HEK293 (cell line): ENCODE data around the gene SPAST.

ENCODE experiments used
- EGR2 ChIP-seq: fragments of 450-650 bp; formaldehyde crosslinking; IDR thresholded peaks from 2 replicates; pipeline ENCODE4 v1.5.1; 2016; ENCODE audit warnings: low read depth, missing biosample characterization, missing genetic modification characterization
- KLF16 ChIP-seq: fragments of 450-650 bp; formaldehyde crosslinking; IDR thresholded peaks from 2 replicates; pipeline ENCODE4 v1.5.1; 2017; ENCODE audit warnings: missing biosample characterization, missing genetic modification characterization
- OSR2 ChIP-seq: fragments of 450-650 bp; formaldehyde crosslinking; IDR thresholded peaks from 2 replicates; pipeline ENCODE4 v1.5.1; 2016; ENCODE audit warnings: missing biosample characterization, missing genetic modification characterization
- PBX3 ChIP-seq: sonication (generic); formaldehyde crosslinking; IDR thresholded peaks from 2 replicates; pipeline ENCODE4 v1.8.1; 2022; ENCODE audit warnings: mild to moderate bottlenecking, moderate library complexity, missing genetic modification reagents
- PRDM1 ChIP-seq: fragments of 450-650 bp; formaldehyde crosslinking; IDR thresholded peaks from 2 replicates; pipeline ENCODE4; 2016; ENCODE audit warnings: missing biosample characterization, missing genetic modification characterization
- REPIN1 ChIP-seq: fragments of 450-650 bp; formaldehyde crosslinking; IDR thresholded peaks from 2 replicates; pipeline ENCODE4 v1.5.1; 2017; ENCODE audit warnings: missing biosample characterization, missing genetic modification characterization, low read depth
- REST ChIP-seq: fragments of 450-650 bp; formaldehyde crosslinking; IDR thresholded peaks from 2 replicates; pipeline ENCODE4 v1.5.1; 2016; ENCODE audit warnings: missing biosample characterization, missing genetic modification characterization
- SP7 ChIP-seq: fragments of 450-650 bp; formaldehyde crosslinking; IDR thresholded peaks from 2 replicates; pipeline ENCODE4 v1.5.1; 2016; ENCODE audit warnings: missing biosample characterization, missing genetic modification characterization
- ZBTB17 ChIP-seq: fragments of 450-650 bp; formaldehyde crosslinking; IDR thresholded peaks from 2 replicates; pipeline ENCODE4 v1.5.1; 2016; ENCODE audit warnings: missing biosample characterization, missing genetic modification characterization
- ZBTB44 ChIP-seq: fragments of 450-650 bp; IDR thresholded peaks from 2 replicates; pipeline ENCODE4 v1.5.1; 2018; ENCODE audit warnings: missing biosample characterization, mild to moderate bottlenecking, missing genetic modification characterization
- ZBTB48 ChIP-seq: fragments of 450-650 bp; formaldehyde crosslinking; IDR thresholded peaks from 2 replicates; pipeline ENCODE4 v1.5.1; 2016; ENCODE audit warnings: missing biosample characterization, missing genetic modification characterization
- ZFP37 ChIP-seq: fragments of 450-650 bp; formaldehyde crosslinking; IDR thresholded peaks from 2 replicates; pipeline ENCODE4 v1.5.1; 2016; ENCODE audit warnings: missing biosample characterization, missing genetic modification characterization
- ZNF138 ChIP-seq: fragments of 450-650 bp; formaldehyde crosslinking; IDR thresholded peaks from 2 replicates; pipeline ENCODE4 v1.5.1; 2016; ENCODE audit warnings: missing biosample characterization, missing genetic modification characterization, borderline replicate concordance
- ZNF157 ChIP-seq: fragments of 450-650 bp; formaldehyde crosslinking; IDR thresholded peaks from 2 replicates; pipeline ENCODE4 v1.5.1; 2016; ENCODE audit warnings: missing biosample characterization, missing genetic modification characterization
- ZNF223 ChIP-seq: fragments of 450-650 bp; formaldehyde crosslinking; IDR thresholded peaks from 2 replicates; pipeline ENCODE4 v1.5.1; 2016; ENCODE audit warnings: missing biosample characterization, missing genetic modification characterization
- ZNF280D ChIP-seq: fragments of 450-650 bp; formaldehyde crosslinking; IDR thresholded peaks from 2 replicates; pipeline ENCODE4 v1.5.1; 2016; ENCODE audit warnings: missing biosample characterization, missing genetic modification characterization
- ZNF302 ChIP-seq: fragments of 450-650 bp; formaldehyde crosslinking; IDR thresholded peaks from 2 replicates; pipeline ENCODE4 v1.5.1; 2016; ENCODE audit warnings: missing biosample characterization, missing genetic modification characterization, low read depth
- ZNF311 ChIP-seq: fragments of 450-650 bp; formaldehyde crosslinking; IDR thresholded peaks from 2 replicates; pipeline ENCODE4 v1.5.1; 2017; ENCODE audit warnings: missing biosample characterization, missing genetic modification characterization, borderline replicate concordance
- ZNF324 ChIP-seq: fragments of 450-650 bp; formaldehyde crosslinking; IDR thresholded peaks from 2 replicates; pipeline ENCODE4 v1.5.1; 2016; ENCODE audit warnings: missing biosample characterization, missing genetic modification characterization
- ZNF366 ChIP-seq: fragments of 450-650 bp; formaldehyde crosslinking; conservative IDR thresholded peaks from 2 replicates; pipeline ENCODE4 v1.5.1; 2016; ENCODE audit warnings: missing biosample characterization, missing genetic modification characterization
- ZNF37A ChIP-seq: fragments of 450-650 bp; IDR thresholded peaks from 2 replicates; pipeline ENCODE4 v1.5.1; 2018; ENCODE audit warnings: missing biosample characterization, missing genetic modification characterization
- ZNF433 ChIP-seq: fragments of 450-650 bp; formaldehyde crosslinking; IDR thresholded peaks from 2 replicates; pipeline ENCODE4 v1.5.1; 2016; ENCODE audit warnings: missing biosample characterization, missing genetic modification characterization, low read depth
- ZNF488 ChIP-seq: fragments of 450-650 bp; formaldehyde crosslinking; IDR thresholded peaks from 2 replicates; pipeline ENCODE4 v1.5.1; 2016; ENCODE audit warnings: missing biosample characterization, missing genetic modification characterization
- ZNF514 ChIP-seq: fragments of 450-650 bp; formaldehyde crosslinking; IDR thresholded peaks from 2 replicates; pipeline ENCODE4 v1.5.1; 2016; ENCODE audit warnings: missing biosample characterization, missing genetic modification characterization
- ZNF521 ChIP-seq: fragments of 450-650 bp; formaldehyde crosslinking; IDR thresholded peaks from 2 replicates; pipeline ENCODE4 v1.5.1; 2017; ENCODE audit warnings: missing biosample characterization, mild to moderate bottlenecking, missing genetic modification characterization
- ZNF530 ChIP-seq: fragments of 450-650 bp; formaldehyde crosslinking; IDR thresholded peaks from 2 replicates; pipeline ENCODE4 v1.5.1; 2016; ENCODE audit warnings: low read depth, missing biosample characterization, missing genetic modification characterization
- ZNF544 ChIP-seq: fragments of 450-650 bp; formaldehyde crosslinking; IDR thresholded peaks from 2 replicates; pipeline ENCODE4 v1.5.0; 2017; ENCODE audit warnings: missing biosample characterization, missing genetic modification characterization
- ZNF585B ChIP-seq: fragments of 450-650 bp; formaldehyde crosslinking; IDR thresholded peaks from 2 replicates; pipeline ENCODE4 v1.5.1; 2016; ENCODE audit warnings: missing biosample characterization, missing genetic modification characterization
- ZNF623 ChIP-seq: fragments of 450-650 bp; formaldehyde crosslinking; IDR thresholded peaks from 2 replicates; pipeline ENCODE4 v1.5.1; 2016; ENCODE audit warnings: missing biosample characterization, missing genetic modification characterization
- ZNF624 ChIP-seq: fragments of 450-650 bp; formaldehyde crosslinking; IDR thresholded peaks from 2 replicates; pipeline ENCODE4 v1.5.1; 2017; ENCODE audit warnings: missing biosample characterization, missing genetic modification characterization
- ZNF660 ChIP-seq: fragments of 450-650 bp; IDR thresholded peaks from 2 replicates; pipeline ENCODE4 v1.5.1; 2018; ENCODE audit warnings: missing biosample characterization, mild to moderate bottlenecking, missing genetic modification characterization
- ZNF747 ChIP-seq: fragments of 450-650 bp; formaldehyde crosslinking; IDR thresholded peaks from 2 replicates; pipeline ENCODE4 v1.5.1; 2016; ENCODE audit warnings: missing biosample characterization, missing genetic modification characterization
- ZNF791 ChIP-seq: fragments of 450-650 bp; formaldehyde crosslinking; IDR thresholded peaks from 2 replicates; pipeline ENCODE4 v1.5.1; 2016; ENCODE audit warnings: missing biosample characterization, missing genetic modification characterization
- ZNF843 ChIP-seq: fragments of 450-650 bp; formaldehyde crosslinking; IDR thresholded peaks from 2 replicates; pipeline ENCODE4 v1.5.1; 2016; ENCODE audit warnings: missing biosample characterization, missing genetic modification characterization

Gene SPAST

GRCh38 chr2:32172870-32173269, 109.5 kb downstream of the SPAST start (continued):
- TF ChIP-seq REST (tag by site-specific recombination), result no peak
- peak; percentile 88 for TF ChIP-seq ZBTB44
- TF ChIP-seq OSR2 (tag by site-specific recombination), result no peak
- no peak for TF ChIP-seq EGR2
- TF ChIP-seq ZNF223 (tag by site-specific recombination), result no peak
- TF ChIP-seq ZNF324, result no peak
- no peak for TF ChIP-seq ZNF433
- no peak for TF ChIP-seq ZNF514
- no peak for TF ChIP-seq ZFP37 (tag by site-specific recombination)
- TF ChIP-seq ZNF843, result no peak
- no peak for TF ChIP-seq ZNF157 (tag by site-specific recombination)
- TF ChIP-seq ZNF302, result no peak
- TF ChIP-seq REPIN1 (tag by site-specific recombination), result no peak
- no peak for TF ChIP-seq ZNF544 (tag by site-specific recombination)
- TF ChIP-seq ZNF488 (tag by site-specific recombination), result no peak
- TF ChIP-seq ZNF791, result no peak
- no peak for TF ChIP-seq ZNF623 (tag by site-specific recombination)
- peak; percentile 89 for TF ChIP-seq ZBTB17 (tag by site-specific recombination)
- 0 out of 2 replicates have a peak, but pooled peaks have one; percentile 28 for TF ChIP-seq PRDM1 (tag by site-specific recombination)
- TF ChIP-seq ZNF280D (tag by site-specific recombination), result no peak
- TF ChIP-seq ZNF530 (tag by site-specific recombination), result no peak
- no peak for TF ChIP-seq ZBTB48 (tag by site-specific recombination)
- peak; percentile 98 for TF ChIP-seq SP7 (tag by site-specific recombination)
- TF ChIP-seq ZNF747 (tag by site-specific recombination), result no peak
- peak; percentile 81 for TF ChIP-seq ZNF660
- no peak for TF ChIP-seq ZNF624
- no peak for TF ChIP-seq ZNF585B
- TF ChIP-seq ZNF366 (tag by site-specific recombination), result no peak
- TF ChIP-seq ZNF521 (tag by site-specific recombination), result no peak
- TF ChIP-seq PBX3 (CRISPR knock-in tag), result no peak
- TF ChIP-seq ZNF37A (tag by site-specific recombination), result no peak
- TF ChIP-seq KLF16, result no peak
- TF ChIP-seq ZNF311 (tag by site-specific recombination), result no peak
- TF ChIP-seq ZNF138, result no peak
